ENCODE results near the gene NOL4L. TPM values are rescaled to one million over a fixed set of nuclear protein-coding genes. Genes with fewer than 3 reads are reported as not detected.

NOL4L gene
- total RNA-seq, 1 donor from 2014 or later: 44.1 TPM

DNA sequence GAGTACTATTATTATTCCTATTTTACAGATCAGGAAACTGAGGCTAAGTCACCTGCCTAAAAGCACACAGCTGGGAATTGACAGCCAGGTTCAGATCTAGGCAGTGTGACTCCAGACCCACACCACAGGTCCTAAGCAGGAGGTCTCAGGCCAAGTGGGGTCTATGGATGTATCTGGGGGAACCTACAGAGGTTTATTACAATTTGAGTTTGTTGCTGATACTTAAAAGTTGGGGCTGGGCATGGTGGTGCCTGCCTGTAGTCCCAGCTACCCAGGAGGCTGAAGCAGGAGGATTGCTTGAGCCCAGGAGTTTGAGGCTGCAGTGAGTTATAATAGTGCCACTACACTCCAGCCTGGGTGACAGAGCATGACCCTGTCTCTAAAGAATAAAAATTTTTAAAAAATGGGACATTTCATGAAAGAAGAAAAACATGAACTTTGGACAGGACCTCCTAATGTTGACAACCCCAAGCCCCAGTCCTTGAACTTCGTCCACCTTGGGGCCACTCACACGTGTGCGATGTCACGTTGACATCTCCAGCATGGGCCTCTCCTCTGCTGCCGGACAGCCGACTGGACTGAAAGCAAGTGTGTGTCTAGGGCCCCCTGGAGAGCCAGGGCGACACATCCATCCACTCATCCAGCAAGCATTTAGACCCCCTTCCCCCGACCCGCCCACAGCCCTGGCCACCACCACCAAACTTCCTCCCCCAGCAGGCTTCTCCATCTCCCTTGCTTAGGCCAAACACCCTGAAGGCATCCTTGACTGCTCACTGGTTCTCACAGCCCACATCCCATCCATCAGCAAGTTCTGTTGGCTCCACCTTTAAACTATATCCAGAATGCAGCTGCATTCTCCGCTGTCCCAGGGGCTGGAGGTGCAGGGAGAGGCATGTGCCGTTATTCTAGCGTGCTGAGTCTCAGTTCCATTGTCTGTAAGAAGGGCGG is 40.0 kb downstream of the NOL4L start:
- no peak for DNase-seq (ENCODE audit: low read depth)
- no peak for TF ChIP-seq CTCF (conservative IDR thresholded peaks at IDR 0.05; ENCODE audit: low read depth, low read length)
- no peak overlapping the region for H3K4me3 ChIP-seq (ENCODE audit: low read depth, low read length)

DNA sequence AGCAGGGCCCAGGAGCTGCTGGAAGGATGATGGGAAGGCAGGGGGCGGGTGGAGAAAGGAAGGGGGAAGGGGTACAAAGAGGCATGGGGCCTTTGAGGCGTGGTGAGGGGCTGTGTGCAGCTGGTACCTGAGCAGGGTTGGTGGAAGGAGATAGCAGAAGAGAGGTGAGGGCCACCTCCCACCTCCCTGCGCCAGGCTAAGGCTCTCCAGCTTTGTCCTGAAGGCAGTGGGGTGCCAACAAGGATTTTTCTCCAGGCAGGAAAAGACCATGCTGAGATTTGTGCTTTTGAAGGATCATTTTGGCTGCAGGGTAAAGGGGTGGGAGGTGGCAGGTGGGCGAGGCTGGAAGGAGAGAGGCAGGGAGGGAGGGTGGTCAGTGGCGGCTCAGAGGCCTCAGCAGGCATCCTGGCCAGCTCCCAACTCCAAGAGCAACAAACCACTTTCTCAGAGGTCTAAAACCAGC is 40.8 kb downstream of the NOL4L start:
- no peak for TF ChIP-seq CTCF (conservative IDR thresholded peaks at IDR 0.05; ENCODE audit: low read depth, low read length)
- DNase-seq (ENCODE audit: low read depth): no peak
- no peak overlapping the region for H3K4me3 ChIP-seq (ENCODE audit: low read depth, low read length)

DNA sequence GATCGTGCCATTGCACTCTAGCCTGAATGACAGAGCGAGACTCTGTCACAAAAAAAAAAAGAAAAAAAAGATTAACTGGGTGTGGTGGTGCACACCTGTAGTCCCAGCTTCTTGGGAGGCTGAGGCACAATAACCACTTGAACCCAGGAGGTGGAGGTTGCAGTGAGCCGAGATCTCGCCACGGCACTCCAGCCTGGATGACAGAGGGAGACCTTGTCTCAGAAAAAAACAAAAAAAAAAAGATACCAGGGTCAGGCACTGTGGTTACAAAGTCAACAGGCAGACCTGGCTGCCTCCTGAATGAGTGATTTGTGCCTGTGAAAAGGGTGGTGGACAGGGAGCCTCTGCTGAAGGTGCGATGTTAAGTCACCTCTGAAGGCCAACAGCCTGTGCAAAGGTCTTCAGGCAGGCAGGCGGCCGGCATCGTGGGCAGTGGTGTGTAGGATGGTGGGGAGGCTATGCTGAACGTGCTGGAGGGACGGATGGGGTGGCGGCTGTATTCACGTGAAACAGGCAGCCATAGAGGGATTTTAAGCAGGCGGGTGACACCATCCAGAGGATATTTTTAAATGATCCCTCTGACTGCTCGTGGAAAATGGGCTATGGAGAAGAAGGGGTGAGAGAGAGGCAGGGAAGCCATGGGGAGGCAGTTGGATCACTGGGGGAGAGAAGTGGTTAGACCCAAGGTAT is 41.4 kb downstream of the NOL4L start:
- TF ChIP-seq CTCF (conservative IDR thresholded peaks at IDR 0.05; ENCODE audit: low read depth, low read length): no peak
- no peak for DNase-seq (ENCODE audit: low read depth)
- H3K4me3 ChIP-seq (ENCODE audit: low read depth, low read length): no peak overlapping the region

GRCh38 chr20:32542259-32542615 is 42.9 kb downstream of the NOL4L start:
- no peak for DNase-seq (ENCODE audit: low read depth)
- H3K4me3 ChIP-seq (ENCODE audit: low read depth, low read length): no peak overlapping the region
- no peak for TF ChIP-seq CTCF (conservative IDR thresholded peaks at IDR 0.05; ENCODE audit: low read depth, low read length)

GRCh38 chr20:32541323-32542258 is 43.5 kb downstream of the NOL4L start:
- no peak for DNase-seq (ENCODE audit: low read depth)
- no peak overlapping the region for H3K4me3 ChIP-seq (ENCODE audit: low read depth, low read length)
- no peak for TF ChIP-seq CTCF (conservative IDR thresholded peaks at IDR 0.05; ENCODE audit: low read depth, low read length)

GRCh38 chr20:32539817-32540675 is 45.1 kb downstream of the NOL4L start:
- H3K4me3 ChIP-seq (ENCODE audit: low read depth, low read length): no peak overlapping the region
- DNase-seq (ENCODE audit: low read depth): no peak
- TF ChIP-seq CTCF (conservative IDR thresholded peaks at IDR 0.05; ENCODE audit: low read depth, low read length): no peak
